Measurements from ENCODE around the gene ODAD4. TPM values are rescaled to one million over a fixed set of nuclear protein-coding genes. Genes with fewer than 3 reads are reported as not detected.
A peak's percentile ranks its signal among the peaks of the same experiment; 100 is the strongest.

Gene ODAD4
- total RNA-seq, 1 donor from 2014 or later = 6.3 TPM

- no peak overlapping the region for H3K4me3 Mint-ChIP-seq (ENCODE audit: low read depth)
- no peak for DNase-seq (ENCODE audit: low spot score, unreplicated experiment)
- H3K27me3 Mint-ChIP-seq = no peaks in the 10 kb centered on the region
- H3K27ac Mint-ChIP-seq = no peak overlapping the region
- TF ChIP-seq CTCF (IDR thresholded peaks at IDR 0.05; ENCODE audit: unreplicated experiment) = no peak
- no peaks in the 10 kb centered on the region for H3K9me3 Mint-ChIP-seq (ENCODE audit: low read depth)
- peaks cover 22% of the 10 kb centered on the region for H3K36me3 Mint-ChIP-seq (ENCODE audit: insufficient read depth)
- peaks cover 49% of the 10 kb centered on the region for H3K4me1 Mint-ChIP-seq (ENCODE audit: low read depth)
Observed at GRCh38 chr17:41912925-41913324, 17.5 kb upstream of the ODAD4 start.

DNA sequence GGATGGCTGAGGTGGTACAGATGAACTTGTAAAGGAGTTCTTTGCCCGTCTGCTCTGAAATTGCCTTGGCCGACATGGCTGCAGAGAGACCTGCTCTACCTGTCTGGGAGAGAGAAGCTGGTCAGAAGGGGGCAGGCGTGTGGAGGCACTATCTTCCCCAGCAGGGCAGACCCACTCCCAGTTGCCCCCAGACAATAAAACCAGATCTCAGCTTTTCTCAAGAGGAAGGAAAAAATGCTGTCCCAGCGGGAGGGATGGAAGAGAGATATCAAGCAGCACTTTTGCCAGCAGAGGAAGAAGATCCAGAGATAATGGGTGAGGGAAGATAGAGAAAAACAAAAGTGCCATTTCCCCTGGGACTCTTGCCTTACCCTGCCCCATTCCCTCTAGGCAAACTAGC, 16.6 kb upstream of the ODAD4 start:
- H3K4me3 Mint-ChIP-seq (ENCODE audit: low read depth) = no peak overlapping the region
- no peaks in the 10 kb centered on the region for H3K27me3 Mint-ChIP-seq
- peaks cover 19% of the 10 kb centered on the region for H3K36me3 Mint-ChIP-seq (ENCODE audit: insufficient read depth)
- no peak for DNase-seq (ENCODE audit: low spot score, unreplicated experiment)
- TF ChIP-seq CTCF (IDR thresholded peaks at IDR 0.05; ENCODE audit: unreplicated experiment) = no peak
- H3K9me3 Mint-ChIP-seq (ENCODE audit: low read depth) = no peaks in the 10 kb centered on the region
- no peak overlapping the region for H3K27ac Mint-ChIP-seq
- peaks cover 42% of the 10 kb centered on the region for H3K4me1 Mint-ChIP-seq (ENCODE audit: low read depth)

- H3K4me3 Mint-ChIP-seq (ENCODE audit: low read depth) = no peak overlapping the region
- H3K27me3 Mint-ChIP-seq = no peaks in the 10 kb centered on the region
- peak overlapping the region; percentile 85 for H3K27ac Mint-ChIP-seq
- H3K36me3 Mint-ChIP-seq (ENCODE audit: insufficient read depth) = peaks cover 19% of the 10 kb centered on the region
- peaks cover 41% of the 10 kb centered on the region for H3K4me1 Mint-ChIP-seq (ENCODE audit: low read depth)
- no peaks in the 10 kb centered on the region for H3K9me3 Mint-ChIP-seq (ENCODE audit: low read depth)
- DNase-seq (ENCODE audit: low spot score, unreplicated experiment) = no peak
- no peak for TF ChIP-seq CTCF (IDR thresholded peaks at IDR 0.05; ENCODE audit: unreplicated experiment)
Observed at GRCh38 chr17:41914358-41914766, 16.1 kb upstream of the ODAD4 start.

- H3K36me3 Mint-ChIP-seq (ENCODE audit: insufficient read depth) = peaks cover 14% of the 10 kb centered on the region
- H3K27ac Mint-ChIP-seq = peak overlapping the region; percentile 85
- H3K27me3 Mint-ChIP-seq = no peaks in the 10 kb centered on the region
- peaks cover 46% of the 10 kb centered on the region for H3K4me1 Mint-ChIP-seq (ENCODE audit: low read depth)
- no peaks in the 10 kb centered on the region for H3K9me3 Mint-ChIP-seq (ENCODE audit: low read depth)
- peak overlapping the region; percentile 16 for H3K4me3 Mint-ChIP-seq (ENCODE audit: low read depth)
- no peak for DNase-seq (ENCODE audit: low spot score, unreplicated experiment)
- TF ChIP-seq CTCF (IDR thresholded peaks at IDR 0.05; ENCODE audit: unreplicated experiment) = no peak
Observed at GRCh38 chr17:41915020-41915419, 15.4 kb upstream of the ODAD4 start.

DNA sequence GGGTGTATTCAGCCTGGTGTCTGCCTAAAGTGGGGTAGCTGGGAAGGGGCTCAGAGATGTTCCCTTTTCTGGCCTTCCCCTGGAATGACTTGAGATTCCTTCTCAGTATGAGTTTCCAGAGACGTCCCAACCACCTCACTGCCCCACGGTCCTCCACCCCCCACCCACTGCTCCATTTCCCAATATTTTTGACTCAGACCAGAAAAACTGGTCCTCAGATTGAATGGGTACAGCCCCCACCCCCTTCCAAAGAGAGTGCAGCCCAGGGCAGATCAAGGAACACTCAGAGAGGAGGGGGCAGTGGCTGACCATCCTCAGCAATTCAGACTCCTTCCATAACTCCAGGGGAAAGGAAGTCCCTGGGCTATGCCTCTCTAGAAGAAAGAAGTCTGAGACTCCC, 14.9 kb upstream of the ODAD4 start:
- DNase-seq (ENCODE audit: low spot score, unreplicated experiment) = no peak
- Mint-ChIP-seq H3K4me1 (ENCODE audit: low read depth) (peaks cover 48% of the 10 kb centered on the region), H3K36me3 (ENCODE audit: insufficient read depth) (peaks cover 11% of the 10 kb centered on the region), H3K27ac (peak overlapping the region; percentile 60), H3K9me3 (ENCODE audit: low read depth) (no peaks in the 10 kb centered on the region), H3K4me3 (ENCODE audit: low read depth) (peak overlapping the region; percentile 30), H3K27me3 (no peaks in the 10 kb centered on the region)
- no peak for TF ChIP-seq CTCF (IDR thresholded peaks at IDR 0.05; ENCODE audit: unreplicated experiment)
